SK-N-SH (cell line): ENCODE measurements around the gene SCT.

ENCODE experiments used
- EP300 ChIP-seq, 2 experiments: IDR thresholded peaks; 2 replicates each; pipeline versions ENCODE4 v1.4.0 to v1.6.1; 2012; ENCODE audit warnings: borderline replicate concordance in 1 of 2, low read depth in 1 of 2, low read length in 1 of 2
- FOXJ3 ChIP-seq: sonication (generic); formaldehyde crosslinking; IDR thresholded peaks from 2 replicates; pipeline ENCODE4 v1.5.1; 2020; ENCODE audit warnings: mild to moderate bottlenecking, missing genetic modification reagents
- POLR2AphosphoS5 ChIP-seq: IDR thresholded peaks from 2 replicates; pipeline ENCODE4 v1.6.1; 2012; ENCODE audit warnings: low read depth, low read length
- RXRA ChIP-seq: IDR thresholded peaks from 2 replicates; pipeline ENCODE4 v1.4.0; 2012; ENCODE audit warnings: low read depth, mild to moderate bottlenecking, borderline replicate concordance
- TCF12 ChIP-seq: IDR thresholded peaks from 2 replicates; pipeline ENCODE4 v1.4.0; 2012
- TF ChIP-seq, protein P1 (sequence below): IDR thresholded peaks from 2 replicates; pipeline ENCODE4 v1.4.0; 2012; ENCODE audit warnings: low read depth
- TF ChIP-seq, protein P2 (sequence below): fragments of 200-600 bp; sonication (generic); IDR thresholded peaks from 2 replicates; pipeline ENCODE4 v1.6.1; 2017; ENCODE audit warnings: antibody characterized with exemption, mild to moderate bottlenecking, moderate library complexity

DNA sequence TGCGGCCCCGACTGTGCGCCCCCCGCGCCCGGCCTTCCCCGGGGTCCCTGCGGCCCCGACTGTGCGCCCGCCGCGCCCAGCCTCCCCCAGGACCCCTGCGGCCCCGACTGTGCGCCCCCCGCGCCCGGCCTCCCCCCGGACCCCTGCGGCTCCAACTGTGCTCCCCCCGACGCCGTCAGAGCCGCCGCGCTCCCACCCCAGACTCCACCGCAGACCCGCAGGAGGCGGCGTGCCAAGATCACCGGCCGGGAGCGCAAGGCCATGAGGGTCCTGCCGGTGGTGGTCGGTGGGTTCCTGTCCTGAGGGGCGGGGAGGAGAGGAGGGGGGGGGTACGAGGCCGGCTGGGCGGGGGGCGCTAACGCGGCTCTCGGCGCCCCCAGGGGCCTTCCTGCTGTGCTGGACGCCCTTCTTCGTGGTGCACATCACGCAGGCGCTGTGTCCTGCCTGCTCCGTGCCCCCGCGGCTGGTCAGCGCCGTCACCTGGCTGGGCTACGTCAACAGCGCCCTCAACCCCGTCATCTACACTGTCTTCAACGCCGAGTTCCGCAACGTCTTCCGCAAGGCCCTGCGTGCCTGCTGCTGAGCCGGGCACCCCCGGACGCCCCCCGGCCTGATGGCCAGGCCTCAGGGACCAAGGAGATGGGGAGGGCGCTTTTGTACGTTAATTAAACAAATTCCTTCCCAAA, 13.2 kb upstream of the SCT start:
- TF ChIP-seq, protein P1, sequence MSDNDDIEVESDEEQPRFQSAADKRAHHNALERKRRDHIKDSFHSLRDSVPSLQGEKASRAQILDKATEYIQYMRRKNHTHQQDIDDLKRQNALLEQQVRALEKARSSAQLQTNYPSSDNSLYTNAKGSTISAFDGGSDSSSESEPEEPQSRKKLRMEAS: no peak
- TF ChIP-seq POLR2AphosphoS5 (no peak), RXRA (no peak), TCF12 (no peak), EP300 (IDR thresholded peaks at IDR 0.05; ENCODE audit: borderline replicate concordance in 1 of 2, low read depth in 1 of 2, low read length in 1 of 2) (no peak), FOXJ3 (CRISPR knock-in tag) (no peak)
- TF ChIP-seq, protein P2, sequence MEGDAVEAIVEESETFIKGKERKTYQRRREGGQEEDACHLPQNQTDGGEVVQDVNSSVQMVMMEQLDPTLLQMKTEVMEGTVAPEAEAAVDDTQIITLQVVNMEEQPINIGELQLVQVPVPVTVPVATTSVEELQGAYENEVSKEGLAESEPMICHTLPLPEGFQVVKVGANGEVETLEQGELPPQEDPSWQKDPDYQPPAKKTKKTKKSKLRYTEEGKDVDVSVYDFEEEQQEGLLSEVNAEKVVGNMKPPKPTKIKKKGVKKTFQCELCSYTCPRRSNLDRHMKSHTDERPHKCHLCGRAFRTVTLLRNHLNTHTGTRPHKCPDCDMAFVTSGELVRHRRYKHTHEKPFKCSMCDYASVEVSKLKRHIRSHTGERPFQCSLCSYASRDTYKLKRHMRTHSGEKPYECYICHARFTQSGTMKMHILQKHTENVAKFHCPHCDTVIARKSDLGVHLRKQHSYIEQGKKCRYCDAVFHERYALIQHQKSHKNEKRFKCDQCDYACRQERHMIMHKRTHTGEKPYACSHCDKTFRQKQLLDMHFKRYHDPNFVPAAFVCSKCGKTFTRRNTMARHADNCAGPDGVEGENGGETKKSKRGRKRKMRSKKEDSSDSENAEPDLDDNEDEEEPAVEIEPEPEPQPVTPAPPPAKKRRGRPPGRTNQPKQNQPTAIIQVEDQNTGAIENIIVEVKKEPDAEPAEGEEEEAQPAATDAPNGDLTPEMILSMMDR: no peak
